HG02759 (cell line): ENCODE measurements around the gene EXOC4.
"Not testable (repeated sequence)": the region's sequence is repeated elsewhere in the genome, so short reads cannot be mapped to it uniquely, and the experiment has no call there.

Source experiments
- ATAC-seq: cut with Tn5 transposase; IDR thresholded peaks from one replicate; pipeline ENCODE4 v1.9.1; 2021; ENCODE audit warnings: mild to moderate bottlenecking, moderate library complexity; ENCODE audit not compliant: unreplicated experiment

The EXOC4 gene

DNA sequence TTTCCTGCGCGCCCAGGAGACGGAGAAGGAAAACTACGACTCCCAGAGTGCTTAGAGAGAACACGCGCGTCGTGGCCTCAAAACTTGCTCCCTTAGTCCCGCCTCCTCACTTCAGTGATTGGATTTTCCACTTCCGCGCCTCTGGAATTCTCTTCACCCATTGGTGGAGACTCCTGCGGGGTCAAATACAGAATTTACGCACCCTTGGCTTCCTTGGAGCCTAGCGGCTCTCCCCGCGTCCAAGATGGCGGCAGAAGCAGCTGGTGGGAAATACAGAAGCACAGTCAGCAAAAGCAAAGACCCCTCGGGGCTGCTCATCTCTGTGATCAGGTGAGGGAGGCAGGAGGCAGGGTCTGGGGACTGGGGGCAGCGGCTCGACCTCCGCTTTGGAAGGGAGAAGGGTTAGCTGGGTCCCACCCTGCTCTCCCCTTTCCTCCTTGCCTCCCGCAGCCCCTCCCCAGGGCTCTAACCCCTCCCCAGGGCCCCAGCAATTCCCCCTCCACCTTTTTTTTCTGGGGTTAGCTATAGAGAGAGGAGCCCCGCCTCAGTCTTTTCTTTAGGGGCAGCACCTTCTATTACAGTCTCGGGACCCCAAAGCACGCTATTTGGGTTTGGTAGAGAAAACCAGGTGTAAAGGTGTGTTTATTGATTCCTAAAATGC, at the start of gene EXOC4:
Gene EXOC4, plus strand, starts transcription at position 221 of the 661 bp plus-strand sequence.
- peak; percentile 99 for ATAC-seq

DNA sequence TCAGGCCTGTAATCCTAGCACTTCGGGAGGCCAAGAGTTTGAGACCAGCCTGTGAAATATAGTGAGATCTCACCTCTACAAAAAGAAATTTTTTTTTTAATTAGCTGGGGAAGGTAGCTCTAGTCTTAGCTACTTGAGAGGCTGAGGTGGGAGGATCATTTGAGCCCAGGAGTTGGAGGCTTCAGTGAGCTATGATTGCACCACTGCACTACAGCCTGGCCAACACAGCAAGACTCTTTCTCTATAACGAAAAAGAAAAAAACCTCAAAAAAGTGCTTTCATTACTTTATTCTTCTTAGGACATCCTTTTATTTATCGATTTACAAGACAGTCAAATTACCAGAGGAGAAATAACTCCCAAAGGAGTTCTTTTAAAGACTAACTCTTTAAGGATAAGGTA, 49.4 kb upstream of the EXOC4 start:
- ATAC-seq: no peak

DNA sequence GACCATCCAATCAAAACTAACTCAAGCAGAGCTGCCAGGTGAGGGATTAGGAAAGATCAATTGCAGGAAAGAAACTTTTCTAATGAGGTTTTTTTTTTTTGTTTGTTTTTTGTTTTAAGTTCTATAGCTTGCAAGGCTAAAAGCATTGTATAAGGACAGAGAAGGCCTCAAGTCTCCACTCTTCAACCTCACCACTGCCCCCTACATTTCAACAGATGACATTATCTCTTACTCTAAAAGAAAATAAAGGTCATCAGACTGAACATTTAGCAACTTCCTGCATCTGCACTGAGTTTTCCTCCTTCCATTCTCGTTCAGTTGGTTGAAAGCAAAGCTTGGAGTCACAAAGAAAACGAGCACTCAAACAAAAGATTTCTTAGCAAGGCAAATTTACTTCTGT, 45.2 kb upstream of the EXOC4 start:
- ATAC-seq: no peak

DNA sequence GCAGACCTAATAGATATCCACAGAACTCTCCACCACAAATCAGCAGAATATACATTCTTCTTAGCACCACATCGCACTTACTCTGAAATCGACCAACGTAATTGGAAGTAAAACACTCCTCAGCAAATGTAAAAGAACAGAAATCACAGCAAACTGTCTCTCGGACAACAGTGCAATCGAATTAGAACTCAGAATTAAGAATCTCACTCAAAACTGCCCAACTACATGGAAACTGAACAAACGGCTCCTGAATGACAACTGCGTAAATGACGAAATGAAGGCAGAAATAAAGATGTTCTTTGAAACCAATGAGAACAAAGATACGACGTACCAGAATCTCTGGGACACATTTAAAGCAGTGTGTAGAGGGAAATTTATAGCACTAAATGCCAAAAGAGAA, 42.1 kb upstream of the EXOC4 start:
- not testable (repeated sequence) for ATAC-seq

DNA sequence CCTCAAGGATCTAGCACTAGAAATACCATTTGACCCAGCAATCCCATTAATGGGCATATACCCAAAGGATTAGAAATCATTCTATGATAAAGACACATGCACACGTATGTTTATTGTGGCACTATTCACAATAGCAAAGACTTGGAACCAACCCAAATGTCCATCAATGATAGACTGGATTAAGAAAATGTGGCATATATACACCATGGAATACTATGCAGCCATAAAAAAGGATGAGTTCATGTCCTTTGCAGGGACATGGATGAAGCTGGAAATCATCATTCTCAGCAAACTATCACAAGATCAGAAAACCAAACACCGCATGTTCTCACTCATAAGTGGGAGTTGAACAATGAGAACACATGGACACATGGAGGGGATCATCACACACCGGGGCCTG, 39.1 kb upstream of the EXOC4 start:
- ATAC-seq: not testable (repeated sequence)

DNA sequence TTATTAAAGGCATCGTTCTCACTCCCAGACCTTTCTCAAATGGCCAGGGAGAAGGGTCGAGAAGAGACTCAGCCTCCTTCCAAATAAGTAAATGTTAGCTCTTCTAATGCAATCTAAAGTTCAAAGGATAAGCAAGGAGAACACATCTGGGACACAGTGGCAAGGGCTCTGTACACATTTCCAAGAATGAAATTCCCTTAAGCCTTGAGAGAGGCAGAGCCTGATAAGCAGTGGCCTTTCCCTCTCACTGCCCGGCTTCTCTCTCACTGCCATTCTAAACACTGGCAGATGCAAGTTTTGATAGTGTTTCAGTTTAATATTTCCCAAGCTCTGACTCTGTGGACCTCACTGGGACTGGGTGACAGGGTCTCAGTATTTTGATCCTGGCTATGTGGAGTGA, 35.1 kb upstream of the EXOC4 start:
- no peak for ATAC-seq

DNA sequence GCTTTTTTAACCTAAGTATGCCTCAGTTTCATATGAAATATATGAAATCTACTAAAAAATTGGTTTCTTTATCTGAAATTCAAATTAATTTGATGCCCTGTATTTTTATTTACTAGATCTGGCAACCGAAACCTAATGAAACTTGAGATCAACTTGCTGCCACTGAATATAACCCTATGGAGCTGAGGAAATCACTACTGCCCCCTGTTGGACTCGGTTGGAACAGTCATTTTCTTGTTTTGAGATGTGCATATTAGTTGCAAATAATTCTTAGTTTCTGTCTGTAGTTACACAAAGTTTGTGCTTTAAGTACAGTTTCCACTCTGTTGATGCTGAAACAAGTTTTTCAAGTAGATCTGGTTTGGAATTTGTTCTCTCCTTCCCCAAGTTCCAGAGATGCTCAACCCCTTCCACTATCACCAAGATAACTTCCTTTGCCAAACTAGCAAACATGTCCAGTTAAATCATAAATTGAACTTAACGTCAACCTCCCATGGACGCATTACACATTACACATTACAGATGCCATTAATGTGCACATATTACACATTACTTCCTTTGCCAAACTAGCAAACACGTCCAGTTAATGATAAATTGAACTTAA, 22.2 kb upstream of the EXOC4 start:
- ATAC-seq: no peak

DNA sequence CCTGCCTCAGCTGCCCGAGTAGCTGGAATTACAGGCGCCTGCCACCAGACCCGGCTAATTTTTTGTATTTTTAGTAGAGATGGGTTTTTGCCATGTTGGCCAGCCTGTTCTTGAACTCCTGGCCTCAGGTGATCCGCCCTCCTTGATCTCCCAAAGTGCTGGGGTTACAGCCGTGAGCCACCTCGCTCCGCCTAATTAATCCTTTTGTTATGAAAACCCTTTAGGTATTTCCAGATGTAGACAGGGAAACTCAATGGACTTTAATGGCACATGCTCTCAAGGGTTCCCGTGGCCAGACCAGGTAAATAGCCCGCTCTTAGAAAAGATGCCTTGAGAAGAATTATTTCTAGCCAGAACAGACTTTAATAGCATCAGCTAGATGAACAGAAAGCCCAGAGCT, 19.7 kb upstream of the EXOC4 start:
- no peak for ATAC-seq

DNA sequence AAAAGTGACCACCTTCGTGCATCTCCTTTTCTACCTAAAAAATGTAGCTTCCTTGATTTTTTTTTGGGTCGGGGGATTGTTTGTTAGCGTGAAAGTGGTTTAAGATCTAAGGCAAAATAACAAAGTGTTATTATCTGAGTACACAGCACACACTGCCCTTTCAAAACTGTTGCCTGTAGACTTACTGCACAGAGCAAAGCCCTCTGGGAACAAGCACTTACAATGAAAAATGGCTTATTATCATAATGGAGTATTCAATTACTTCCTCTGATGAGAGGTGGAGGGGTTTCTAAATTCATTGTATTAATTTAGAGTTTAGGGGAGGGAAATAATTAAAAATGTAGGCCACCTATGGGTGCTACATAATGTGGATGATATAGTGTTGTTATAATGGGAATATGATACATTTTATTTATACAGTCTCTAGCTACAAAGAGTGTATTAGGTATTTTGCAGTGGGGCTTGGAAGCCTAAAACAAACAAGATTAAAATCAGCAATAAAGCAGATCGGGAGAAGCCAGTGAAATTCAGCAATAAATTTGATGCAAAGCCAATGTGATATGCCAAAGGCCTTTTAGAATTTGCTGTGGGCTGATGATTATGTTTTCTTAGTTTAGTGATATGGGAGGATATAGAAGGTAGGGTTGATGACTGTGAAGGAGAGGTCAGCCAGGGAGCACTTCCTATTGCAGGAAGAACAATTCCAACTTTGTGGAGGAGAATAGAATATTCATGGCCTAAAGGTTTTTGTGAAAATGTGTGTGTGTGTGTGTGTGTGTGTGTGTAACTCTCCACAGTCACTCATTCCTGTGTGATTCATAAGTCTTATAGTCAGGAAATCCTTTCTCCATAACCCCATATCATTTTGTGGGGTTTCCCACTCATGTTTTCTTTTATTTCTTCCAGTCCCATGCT, 17.7 kb upstream of the EXOC4 start:
- ATAC-seq: no peak

DNA sequence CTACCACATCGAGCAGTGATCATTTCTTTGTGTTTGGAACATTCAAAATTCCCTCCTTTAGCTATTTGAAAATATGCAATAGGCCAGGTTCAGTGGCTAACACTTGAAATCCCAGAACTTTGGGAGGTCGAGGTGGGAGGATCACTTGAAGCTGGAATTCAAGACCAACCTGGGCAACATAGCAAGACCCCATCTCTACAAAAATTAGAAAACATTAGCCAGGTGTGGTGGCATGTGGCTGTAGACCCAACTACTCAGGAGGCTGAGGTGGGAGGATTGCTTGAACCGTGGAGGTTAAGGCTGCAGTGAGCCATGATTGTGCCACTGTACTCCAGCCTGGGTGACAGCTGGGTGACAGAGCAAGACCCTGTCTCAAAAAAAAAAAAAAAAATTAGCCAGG, 15.3 kb upstream of the EXOC4 start:
- no peak for ATAC-seq

DNA sequence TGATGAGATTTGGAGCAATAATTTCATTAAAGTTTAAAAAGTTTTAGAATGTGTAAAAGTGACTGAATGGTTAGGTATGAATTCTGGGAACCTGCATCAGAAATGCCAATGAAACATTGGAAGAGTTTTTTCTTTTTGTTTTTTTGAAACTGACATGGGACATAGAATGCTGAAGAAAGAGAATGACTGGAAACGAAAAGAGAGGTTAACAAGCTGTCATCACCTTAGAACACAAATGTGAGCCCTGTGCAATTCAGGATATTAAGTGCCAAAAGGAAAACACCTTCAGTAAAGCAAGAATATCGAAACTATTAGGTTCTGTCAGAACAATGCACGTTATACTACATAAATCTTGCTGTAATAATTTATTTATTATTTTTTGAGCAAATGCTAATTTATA, 12.6 kb upstream of the EXOC4 start:
- no peak for ATAC-seq

DNA sequence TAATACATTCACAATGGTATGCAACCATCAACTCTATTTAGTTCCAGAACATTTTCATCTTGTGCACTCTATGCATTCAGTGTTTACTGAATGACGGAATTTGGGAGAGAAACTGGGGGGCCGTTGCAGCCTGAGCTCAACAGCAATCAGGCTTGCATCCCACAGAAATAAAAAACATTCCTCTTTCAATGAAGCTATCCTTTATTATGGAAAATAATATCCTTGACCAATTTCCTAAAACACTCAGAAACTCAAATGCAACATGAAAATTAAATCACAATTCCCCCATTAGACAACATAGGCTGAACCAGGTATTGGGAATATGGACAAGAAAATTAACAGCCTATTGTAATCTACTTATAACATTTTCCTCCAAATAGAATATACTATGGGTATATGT, 6.3 kb upstream of the EXOC4 start:
- ATAC-seq: no peak

DNA sequence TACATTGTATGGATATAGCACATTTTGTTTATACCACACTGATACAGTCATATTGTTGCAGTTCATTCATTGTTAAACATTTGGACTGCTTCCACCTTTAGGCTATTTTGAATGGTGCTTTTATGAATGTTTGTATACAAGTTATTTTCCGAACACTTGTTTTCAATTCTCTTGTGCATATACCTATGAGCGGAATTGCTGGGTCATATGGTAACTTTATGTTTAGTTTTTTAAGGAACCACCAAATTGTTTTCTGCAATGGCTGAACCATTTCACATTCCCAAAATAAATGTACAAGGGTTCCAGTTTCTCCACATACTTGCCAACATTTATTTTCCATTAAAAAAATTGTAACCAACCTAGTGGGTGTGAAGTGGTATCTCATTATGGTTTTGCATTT, 4.0 kb upstream of the EXOC4 start:
- no peak for ATAC-seq

DNA sequence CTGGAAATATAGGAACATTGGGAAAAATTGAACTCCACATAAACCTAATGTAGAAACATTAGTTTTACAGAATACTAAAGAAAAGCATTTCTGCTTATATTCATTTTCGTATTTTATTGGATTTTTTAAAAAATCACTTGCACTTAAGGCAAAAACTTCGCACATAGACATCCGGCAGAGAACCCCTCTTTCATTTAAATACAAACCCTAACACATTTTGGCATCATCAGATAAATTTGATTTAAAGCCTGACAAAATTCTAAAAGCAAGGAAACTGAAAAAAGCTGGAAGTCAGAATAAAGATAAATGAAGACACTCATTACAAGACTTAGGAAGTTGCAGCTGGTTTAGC, 396 bp upstream of the EXOC4 start:
- ATAC-seq: no peak

DNA sequence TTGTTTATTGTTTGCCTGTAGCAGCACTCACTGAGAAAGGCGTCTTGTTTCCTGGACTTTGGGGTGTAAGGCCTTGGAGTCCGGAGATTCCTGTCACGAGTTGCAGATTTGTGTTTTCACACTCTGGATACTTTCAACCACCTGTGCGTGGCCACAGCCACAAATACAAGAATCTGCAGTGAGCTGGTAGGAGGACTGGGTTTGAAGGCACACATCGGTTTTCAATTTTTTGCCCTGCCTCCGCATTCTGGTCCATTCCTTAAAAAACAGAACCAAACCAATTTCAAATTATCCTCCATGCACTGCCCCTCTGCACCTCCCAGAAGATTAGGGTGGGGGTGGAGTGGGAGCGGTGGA, 619 bp downstream of the EXOC4 start:
- ATAC-seq: no peak

DNA sequence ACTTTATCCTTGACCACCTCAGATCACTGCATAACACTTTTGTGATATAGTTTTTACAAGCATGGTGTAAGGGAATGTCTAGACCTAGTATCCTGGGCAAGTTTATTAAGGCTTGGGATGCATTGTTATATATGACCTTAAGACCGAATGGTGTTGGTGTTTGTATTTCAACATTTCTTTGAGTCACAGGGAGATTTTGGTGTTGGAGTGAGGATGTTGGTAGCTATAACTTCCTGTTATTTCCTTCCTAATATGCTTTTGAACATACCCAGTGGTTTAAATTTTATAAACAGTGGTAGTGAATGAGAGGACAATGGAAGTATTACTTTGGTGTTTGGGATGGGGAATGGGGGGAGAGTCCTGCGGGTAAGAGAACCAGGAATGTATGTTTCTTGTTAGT, 2.6 kb downstream of the EXOC4 start:
- no peak for ATAC-seq

DNA sequence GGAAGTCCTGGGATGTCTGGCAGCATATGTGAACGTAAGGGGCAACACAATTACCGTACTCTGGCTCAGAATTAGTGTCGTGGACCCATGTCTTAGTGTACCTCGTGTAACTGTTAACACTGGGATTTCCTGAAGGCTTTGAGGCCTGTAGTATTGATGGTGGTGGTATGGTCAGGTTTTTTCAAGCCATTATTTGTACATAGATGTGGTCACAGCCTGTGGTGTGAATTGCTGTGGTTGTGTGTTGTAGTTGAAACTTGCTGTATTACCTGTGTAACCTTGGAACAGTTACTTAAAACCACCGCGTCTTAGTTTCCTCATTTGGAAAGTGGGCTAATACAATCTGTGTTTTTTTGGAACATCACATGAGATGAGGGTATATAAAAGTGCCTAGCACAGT, 5.3 kb downstream of the EXOC4 start:
- ATAC-seq: no peak

DNA sequence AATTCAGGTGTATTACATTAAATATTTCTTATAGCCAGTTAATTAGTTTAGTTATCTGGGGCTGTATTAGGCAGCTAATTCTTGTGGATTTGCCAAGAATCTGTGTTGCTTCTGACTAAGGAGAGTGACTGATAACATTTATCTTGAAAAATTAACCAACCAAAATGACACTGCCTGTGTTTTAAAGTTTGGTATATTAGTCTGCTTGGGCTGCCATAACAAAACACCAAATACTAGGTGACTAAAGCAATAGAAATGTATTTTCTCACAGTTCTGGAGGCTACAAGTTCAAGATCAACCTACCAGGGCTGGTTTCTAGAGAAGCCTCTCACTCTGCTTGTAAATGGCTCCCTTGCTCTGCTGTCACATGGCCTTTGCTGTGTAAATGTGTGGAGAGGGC, 12.9 kb downstream of the EXOC4 start:
- no peak for ATAC-seq

DNA sequence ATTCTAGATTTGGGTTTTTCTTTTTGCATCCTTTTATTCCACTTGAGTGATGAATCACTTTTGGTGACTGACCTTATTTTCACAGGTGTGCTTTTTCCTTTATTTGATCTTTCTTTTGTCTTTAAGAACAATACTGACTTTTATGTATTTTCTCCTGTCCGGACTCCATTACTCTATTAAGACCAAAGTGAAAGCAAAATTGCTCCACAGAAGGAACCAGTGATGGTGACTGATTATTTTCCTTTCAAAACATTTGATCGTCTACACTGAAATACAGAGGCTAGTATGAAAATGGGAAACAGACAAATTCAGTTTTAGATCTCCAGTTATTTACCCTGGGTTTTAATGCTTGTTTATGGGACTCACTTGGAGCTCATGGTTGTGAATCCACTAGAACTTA, 15.5 kb downstream of the EXOC4 start:
- ATAC-seq: no peak

DNA sequence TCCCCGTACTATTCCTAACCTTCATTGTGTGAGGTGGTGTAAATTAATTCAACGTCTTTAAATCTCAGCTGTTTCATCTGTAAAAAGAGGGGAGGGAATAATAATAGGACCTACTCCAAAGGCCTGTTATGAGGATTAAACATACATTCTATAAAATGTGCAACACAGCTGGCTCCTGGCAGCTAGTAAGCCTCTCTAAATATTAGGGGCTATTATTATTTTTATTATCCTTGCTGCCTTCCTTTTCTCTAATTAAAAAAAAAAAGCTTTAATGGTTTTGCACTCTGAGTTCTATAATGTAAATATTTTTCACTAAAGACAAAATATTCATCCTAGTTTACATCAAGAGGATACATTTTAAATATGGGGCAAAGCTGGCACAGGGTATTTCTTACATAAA, 19.5 kb downstream of the EXOC4 start:
- ATAC-seq: no peak

DNA sequence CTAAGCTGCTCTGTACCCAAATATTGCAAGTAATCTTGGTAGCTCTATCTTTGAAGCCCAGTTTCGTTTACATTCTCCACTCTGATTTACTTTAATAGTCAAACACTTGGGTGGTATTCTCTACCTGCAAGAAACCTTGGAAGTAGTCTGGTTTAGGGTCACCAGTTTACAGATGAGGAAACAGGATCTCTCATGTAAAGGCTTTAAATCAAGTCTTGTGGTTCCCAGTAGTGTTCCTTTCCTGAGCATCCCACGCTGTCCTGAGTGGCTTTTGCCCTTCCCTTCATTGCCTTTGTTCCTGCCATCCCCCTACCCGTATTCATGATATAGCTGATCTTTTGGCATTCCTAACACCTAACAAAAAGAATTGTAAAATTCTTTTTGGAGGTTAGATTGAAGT, 20.3 kb downstream of the EXOC4 start:
- ATAC-seq: no peak

DNA sequence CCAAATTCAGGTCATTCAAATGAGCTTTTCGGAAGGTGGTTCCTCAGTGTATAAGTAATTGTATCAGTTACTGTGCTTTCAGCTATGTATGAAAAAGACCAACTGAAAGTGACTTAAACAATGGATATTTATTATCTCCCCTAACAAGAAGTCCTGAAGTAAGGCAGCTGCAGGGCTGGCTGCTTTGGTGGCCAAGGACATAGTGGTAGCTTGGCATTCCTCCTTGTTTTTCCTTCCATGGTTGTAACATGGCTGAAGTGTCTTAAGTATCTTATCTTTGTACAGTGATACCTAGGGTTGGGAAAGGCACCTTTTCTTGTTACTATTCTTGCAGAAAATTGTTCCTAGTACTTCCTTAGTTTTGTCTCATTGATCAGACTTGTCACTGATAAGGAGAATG, 21.4 kb downstream of the EXOC4 start:
- ATAC-seq: no peak
